Retinal pigment epithelial cell (primary cell): ENCODE measurements around the gene CARNS1.
A peak's percentile ranks its signal among the peaks of the same experiment; 100 is the strongest.

ENCODE experiments used
- DNase-seq: peaks from one replicate; pipeline ENCODE4 v3.0.0-alpha.2; 2010; ENCODE audit warnings: low read depth
- H3K4me3 ChIP-seq: 2 replicates; pipeline ENCODE4 v1.5.1; 2011; ENCODE audit warnings: mild to moderate bottlenecking, low read length, control low read depth, moderate library complexity
- CTCF ChIP-seq: conservative IDR thresholded peaks from 2 replicates; pipeline ENCODE4 v1.5.1; 2011; ENCODE audit warnings: low read depth, low read length, control low read depth, inconsistent platforms

Gene CARNS1

GRCh38 chr11:67372993-67373647, 42.4 kb upstream of the CARNS1 start, which contains the start of gene CLCF1:
CLCF1 (minus strand) TSS chr11:67373598; CDS start chr11:67373539, 59 bp downstream.
- DNase-seq, result no peak
- no peak for TF ChIP-seq CTCF
- H3K4me3 ChIP-seq, result peak within 1 kb of the TSS; percentile 57

- peak; percentile 50 for TF ChIP-seq CTCF
- H3K4me3 ChIP-seq, result peak overlapping the region; percentile 57
- DNase-seq, result peak; percentile 82
Observed at GRCh38 chr11:67373648-67374570, 41.6 kb upstream of the CARNS1 start.

GRCh38 chr11:67374571-67375281, 40.8 kb upstream of the CARNS1 start:
- TF ChIP-seq CTCF, result no peak
- no peak overlapping the region for H3K4me3 ChIP-seq
- DNase-seq, result no peak

GRCh38 chr11:67375320-67376055, 40.0 kb upstream of the CARNS1 start:
- no peak for DNase-seq
- no peak overlapping the region for H3K4me3 ChIP-seq
- no peak for TF ChIP-seq CTCF

- DNase-seq, result no peak
- no peak overlapping the region for H3K4me3 ChIP-seq
- TF ChIP-seq CTCF, result no peak
Observed at GRCh38 chr11:67376063-67376820, 39.2 kb upstream of the CARNS1 start.
